ENCODE results near the gene CPXCR1.
"Not testable (repeated sequence)": the region's sequence is repeated elsewhere in the genome, so short reads cannot be mapped to it uniquely, and the experiment has no call there.

Gene CPXCR1

DNA sequence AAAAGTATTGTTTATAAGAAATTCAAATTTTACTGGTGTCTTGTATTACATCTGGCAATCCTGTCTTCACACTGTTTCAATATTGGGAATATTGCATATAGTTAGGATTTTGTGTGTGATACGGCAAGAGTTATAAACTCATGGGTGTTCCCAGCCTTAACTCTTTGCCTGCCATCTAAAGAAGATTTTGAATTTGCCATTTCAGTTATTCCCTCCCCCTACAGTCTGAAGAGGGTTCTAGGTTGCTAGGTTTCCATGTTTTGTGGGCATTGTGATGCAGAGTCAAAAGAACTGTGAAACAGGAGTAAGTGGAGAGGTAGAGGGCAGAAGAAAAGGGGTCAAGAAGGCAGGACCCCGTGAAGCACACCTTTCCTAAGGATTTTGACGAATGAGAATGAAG is at the start of gene CPXCR1:
Gene CPXCR1 (plus strand): TSS at position 301 of the 400 bp plus-strand sequence. CDS start 6,190 bp downstream, outside the sequence.
- DNase-seq (ENCODE audit: low read depth in 4 of 4, low spot score in 1 of 4), result no peak

DNA sequence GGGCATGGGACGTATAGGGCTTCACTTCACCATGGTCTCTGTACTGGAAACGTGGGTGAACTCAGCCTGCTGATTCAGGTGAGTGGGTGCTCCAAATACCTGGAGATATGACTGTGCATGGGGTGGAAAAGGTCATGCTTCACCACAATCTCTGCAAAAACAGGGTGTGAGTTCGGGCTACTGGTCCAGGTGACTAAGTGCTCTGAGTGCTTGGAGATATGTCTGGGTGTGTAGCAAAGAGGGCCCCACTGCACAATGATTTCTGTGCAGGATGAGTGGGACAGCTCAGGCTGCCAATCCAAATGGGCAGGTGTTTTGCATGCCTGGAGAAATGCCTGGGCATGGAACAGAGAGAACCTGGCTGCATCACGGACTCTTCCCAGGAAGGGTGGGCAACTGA is 11.2 kb upstream of the CPXCR1 start:
- DNase-seq (ENCODE audit: low read depth in 4 of 4, low spot score in 1 of 4), result no peak

DNA sequence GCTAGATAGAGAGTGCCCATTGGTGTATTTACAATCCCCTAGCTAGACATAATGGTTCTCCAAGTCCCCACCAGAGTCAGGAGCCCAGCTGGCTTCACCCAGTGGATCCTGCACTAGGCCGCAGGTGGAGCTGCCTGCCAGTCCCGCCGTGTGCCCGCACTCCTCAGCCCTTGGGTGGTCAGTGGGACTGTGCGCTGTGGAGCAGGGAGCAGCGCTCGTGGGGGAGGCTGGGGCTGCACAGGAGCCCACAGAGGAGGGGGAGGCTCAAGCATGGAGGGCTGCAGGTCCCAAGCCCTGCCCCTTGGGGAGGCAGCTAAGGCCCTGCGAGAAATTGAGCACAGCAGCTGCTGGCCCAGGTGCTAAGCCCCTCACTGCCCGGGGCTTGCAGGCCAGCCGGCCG is 810 bp upstream of the CPXCR1 start:
- DNase-seq (ENCODE audit: low read depth in 4 of 4, low spot score in 1 of 4), result not testable (repeated sequence)

- not testable (repeated sequence) for DNase-seq (ENCODE audit: low read depth in 4 of 4, low spot score in 1 of 4)
Observed at GRCh38 chrX:88752339-88752738, 5.3 kb downstream of the CPXCR1 start.

DNA sequence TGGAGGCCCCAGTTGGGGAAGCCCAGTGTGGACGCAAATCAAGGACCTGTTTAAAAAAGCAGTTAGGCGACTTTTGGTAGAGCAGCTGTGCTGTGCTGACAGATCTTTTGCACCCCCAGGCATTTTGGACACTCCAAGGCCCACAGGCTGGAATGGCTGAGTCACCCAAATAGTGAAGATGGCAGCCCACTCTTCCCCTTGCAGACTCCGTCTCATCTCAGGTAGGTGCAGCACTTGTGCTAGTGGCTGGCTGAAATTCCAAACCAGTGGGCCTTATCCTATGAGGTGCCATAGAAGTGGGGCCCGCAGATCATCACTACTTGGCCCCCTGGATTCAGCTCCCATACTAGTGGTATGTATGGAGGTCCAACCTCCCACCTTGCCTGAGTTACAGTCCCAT is 42.8 kb downstream of the CPXCR1 start:
- no peak for DNase-seq (ENCODE audit: low read depth in 4 of 4, low spot score in 1 of 4)

Data from stimulated activated CD4-positive, alpha-beta T cell treated with anti-CD3 and anti-CD28 coated beads, Interleukin-1b, Interleukin-23, amount 100 ng/mL, for 24 hours (primary cell).